Upper lobe of left lung (tissue), 4 donors: Measurements from ENCODE around the gene LDAF1.

Source experiments
- EP300 ChIP-seq, 4 donors: sonication (generic); formaldehyde crosslinking; IDR thresholded peaks; one replicate each; pipeline ENCODE4 v1.5.1; 2017; ENCODE audit warnings: antibody characterized with exemption in 4 of 4, control low read depth in 2 of 4
- POLR2AphosphoS5 ChIP-seq, 2 donors: sonication (generic); formaldehyde crosslinking; IDR thresholded peaks; one replicate each; pipeline ENCODE4 v1.5.1; 2017; ENCODE audit warnings: antibody characterized with exemption in 2 of 2

DNA sequence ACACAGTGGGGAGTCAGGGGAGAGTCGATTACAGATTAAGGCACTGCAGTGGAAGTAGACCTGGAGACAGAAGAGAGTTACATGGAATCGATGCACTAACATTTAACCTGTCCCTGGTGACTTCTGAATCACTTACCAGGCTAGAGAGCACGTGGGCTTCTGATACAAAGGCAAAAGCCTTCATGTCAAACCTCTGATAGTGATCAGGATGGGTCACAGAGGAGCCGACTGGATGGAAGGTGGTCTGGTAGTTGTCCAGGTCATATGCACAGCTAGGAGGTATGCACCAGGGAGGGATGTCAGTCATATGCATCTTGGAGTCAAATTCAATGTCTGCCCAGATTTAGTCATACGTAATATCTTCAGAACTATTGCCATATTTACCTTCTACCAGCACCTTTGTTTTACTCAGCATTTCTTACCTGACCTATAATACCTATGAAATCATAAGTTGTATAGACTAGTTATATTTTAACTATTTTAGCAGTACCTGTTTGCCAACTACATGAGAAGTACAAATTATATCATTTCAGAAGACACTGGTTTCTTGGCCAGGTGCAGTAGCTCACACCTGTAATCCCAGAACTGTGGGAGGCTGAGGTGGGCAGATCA, 41.2 kb downstream of the LDAF1 start:
- TF ChIP-seq EP300 (IDR thresholded peaks at IDR 0.05) (no peak), POLR2AphosphoS5 (IDR thresholded peaks at IDR 0.05) (no peak)
